Epithelial cell of esophagus (primary cell): ENCODE measurements around the gene FARS2.
A peak's percentile ranks its signal among the peaks of the same experiment; 100 is the strongest.

ENCODE experiments used
- DNase-seq: peaks from one replicate; pipeline ENCODE4 v3.0.0; 2010; ENCODE audit warnings: low read depth
- H3K4me3 ChIP-seq: 2 replicates; pipeline ENCODE4 v1.5.1; 2011; ENCODE audit warnings: mild to moderate bottlenecking, low read length, control low read depth
- CTCF ChIP-seq: IDR thresholded peaks from 2 replicates; pipeline ENCODE4 v1.5.1; 2011; ENCODE audit warnings: low read depth, mild to moderate bottlenecking, low read length, control low read depth, inconsistent platforms; ENCODE audit not compliant: insufficient read depth; ENCODE audit errors: missing control alignments

Gene FARS2

GRCh38 chr6:5326022-5326641 lies 64.8 kb downstream of the FARS2 start:
- no peak overlapping the region for H3K4me3 ChIP-seq
- no peak for DNase-seq
- TF ChIP-seq CTCF = no peak

- no peak for TF ChIP-seq CTCF
- H3K4me3 ChIP-seq = no peak overlapping the region
- DNase-seq = no peak
Measured at GRCh38 chr6:5328800-5329199, 67.5 kb downstream of the FARS2 start.

GRCh38 chr6:5331845-5332442 lies 70.6 kb downstream of the FARS2 start:
- no peak for TF ChIP-seq CTCF
- DNase-seq = no peak
- no peak overlapping the region for H3K4me3 ChIP-seq

GRCh38 chr6:5333658-5334057 lies 72.3 kb downstream of the FARS2 start:
- no peak overlapping the region for H3K4me3 ChIP-seq
- peak; percentile 37 for DNase-seq
- TF ChIP-seq CTCF = no peak

GRCh38 chr6:5334341-5334740 lies 73.0 kb downstream of the FARS2 start:
- TF ChIP-seq CTCF = no peak
- H3K4me3 ChIP-seq = no peak overlapping the region
- DNase-seq = no peak

GRCh38 chr6:5335020-5335419 lies 73.7 kb downstream of the FARS2 start:
- no peak for DNase-seq
- no peak for TF ChIP-seq CTCF
- H3K4me3 ChIP-seq = no peak overlapping the region

- DNase-seq = no peak
- no peak for TF ChIP-seq CTCF
- H3K4me3 ChIP-seq = no peak overlapping the region
Measured at GRCh38 chr6:5337573-5337972, 76.3 kb downstream of the FARS2 start.
